ENCODE measurements around the gene KCNN3.

GRCh38 chr1:154765970-154766369, 104.1 kb downstream of the KCNN3 start:
- TF ChIP-seq POLR2A (IDR thresholded peaks at IDR 0.05; ENCODE audit: low read depth, low read length) (no peak), POLR2AphosphoS5 (IDR thresholded peaks at IDR 0.05; ENCODE audit: low read depth, low read length) (no peak), SPI1 (IDR thresholded peaks at IDR 0.05; ENCODE audit: low read depth, low read length) (no peak), TAF1 (IDR thresholded peaks at IDR 0.05; ENCODE audit: low read depth, low read length) (no peak)

Measured in GM12891 (cell line).